H1 (cell line): ENCODE results near the gene GREB1L. TPM values are rescaled to one million over a fixed set of nuclear protein-coding genes. Genes with fewer than 3 reads are reported as not detected.

Source experiments
- CTCF ChIA-PET: fragments of 300-600 bp; sonication (Branson Sonifier 250); formaldehyde crosslinking; loops from one replicate; lab custom pipeline; 2021; ENCODE audit not compliant: partially characterized antibody; lab: Charles Lee
- POLR2A ChIA-PET: fragments of 300-600 bp; sonication (Branson Sonifier 250); formaldehyde crosslinking; loops from one replicate; lab custom pipeline; 2021; ENCODE audit warnings: inconsistent platforms; ENCODE audit not compliant: partially characterized antibody; lab: Charles Lee
- DNase-seq, 2 experiments: peaks; one replicate each; pipeline versions ENCODE4 v3.0.0 to v3.0.0-alpha.2; 2010 to 2022; ENCODE audit warnings: low spot score in 2 of 2, low read depth in 1 of 2, mixed read lengths in 1 of 2
- FAIRE-seq: peaks from 2 replicates; lab custom pipeline; 2011; peaks lifted over from hg19 to GRCh38; lab: Jason Lieb, UNC
- H2AFZ ChIP-seq: 2 replicates; pipeline ENCODE4 v1.8.1; 2012; ENCODE audit warnings: low read length, inconsistent platforms
- H2AK5ac ChIP-seq: 2 replicates; pipeline ENCODE4 v1.6.1; 2013; ENCODE audit warnings: low read depth, low read length
- H2BK120ac ChIP-seq: replicated peaks from 2 replicates; pipeline ENCODE3; 2013; ENCODE audit warnings: low read depth, low read length, inconsistent platforms
- H2BK12ac ChIP-seq: 2 replicates; pipeline ENCODE4 v1.6.1; 2013; ENCODE audit warnings: low read depth, low read length
- H2BK15ac ChIP-seq: 2 replicates; pipeline ENCODE4 v1.6.1; 2013; ENCODE audit warnings: low read length
- H2BK20ac ChIP-seq: 2 replicates; pipeline ENCODE4 v1.6.1; 2013; ENCODE audit warnings: low read length
- H2BK5ac ChIP-seq: 2 replicates; pipeline ENCODE4 v1.6.1; 2013; ENCODE audit warnings: low read depth, low read length
- H3K14ac ChIP-seq: 2 replicates; pipeline ENCODE4 v1.6.1; 2013; ENCODE audit warnings: inconsistent platforms; ENCODE audit not compliant: insufficient read length
- H3K18ac ChIP-seq: 2 replicates; pipeline ENCODE4 v1.6.1; 2013; ENCODE audit warnings: low read length; ENCODE audit errors: extremely low read depth
- H3K23ac ChIP-seq: 2 replicates; pipeline ENCODE4 v1.6.1; 2013; ENCODE audit warnings: inconsistent platforms; ENCODE audit not compliant: insufficient read length
- H3K23me2 ChIP-seq: 2 replicates; pipeline ENCODE4 v1.6.1; 2013; ENCODE audit warnings: low read depth, low read length
- H3K27ac ChIP-seq: 2 replicates; pipeline ENCODE4 v1.6.1; 2011; ENCODE audit warnings: low read depth, low read length, inconsistent platforms
- H3K27me3 ChIP-seq, 4 experiments: replicated peaks in 1 of 4; 1 replicate in 1 of 4; 2 replicates in 3 of 4; pipeline versions ENCODE4 v1.6.1 to v1.8.1; 2011 to 2013; ENCODE audit warnings: low read length in 3 of 4, mild to moderate bottlenecking in 3 of 4, inconsistent platforms in 2 of 4, mixed read lengths in 2 of 4, moderate library complexity in 1 of 4; ENCODE audit not compliant: control insufficient read depth in 3 of 4, insufficient read depth in 3 of 4; ENCODE audit errors: extremely low read depth in 1 of 4
- H3K36me3 ChIP-seq, 4 experiments: 2 replicates each; pipeline versions ENCODE4 v1.6.1 to v1.8.1; 2011 to 2013; ENCODE audit warnings: mild to moderate bottlenecking in 4 of 4, low read length in 3 of 4, moderate library complexity in 2 of 4, control low read depth in 1 of 4, inconsistent platforms in 1 of 4; ENCODE audit not compliant: insufficient read depth in 4 of 4, control insufficient read depth in 2 of 4
- H3K4ac ChIP-seq: replicated peaks from 2 replicates; pipeline ENCODE3; 2013; ENCODE audit warnings: low read length, low read depth, mixed read lengths, inconsistent platforms; ENCODE audit not compliant: insufficient read length
- H3K4me1 ChIP-seq, 4 experiments: replicated peaks in 1 of 4; 1 replicate in 1 of 4; 2 replicates in 3 of 4; pipeline versions ENCODE4 v1.6.1 to v1.8.1; 2011 to 2013; ENCODE audit warnings: low read length in 3 of 4, inconsistent platforms in 2 of 4, mixed read lengths in 1 of 4; ENCODE audit not compliant: insufficient read depth in 4 of 4, control insufficient read depth in 3 of 4
- H3K4me2 ChIP-seq, 2 experiments: 2 replicates each; pipeline versions ENCODE4 v1.6.1 to v1.8.1; 2011 to 2013; ENCODE audit warnings: low read depth in 2 of 2, low read length in 2 of 2, control low read depth in 1 of 2, inconsistent platforms in 1 of 2, mild to moderate bottlenecking in 1 of 2; ENCODE audit not compliant: insufficient read depth in 1 of 2
- H3K4me3 ChIP-seq, 4 experiments: fragments of 200-600, 300-600 bp in 1 of 4; sonication (generic), shearing (Covaris generic), sonication (Bioruptor Twin) in 1 of 4; 2 replicates each; pipeline versions ENCODE4 v1.5.1 to v1.8.1; 2011 to 2016; ENCODE audit warnings: low read length in 4 of 4, low read depth in 3 of 4, control low read depth in 2 of 4, inconsistent platforms in 2 of 4, mild to moderate bottlenecking in 2 of 4, mixed read lengths in 1 of 4, moderate library complexity in 1 of 4; ENCODE audit not compliant: insufficient read depth in 2 of 4; ENCODE audit errors: extremely low read depth in 1 of 4
- H3K56ac ChIP-seq: replicated peaks from 2 replicates; pipeline ENCODE3; 2013; ENCODE audit warnings: low read depth, mild to moderate bottlenecking, mixed read lengths, low read length, inconsistent platforms; ENCODE audit not compliant: insufficient read length
- H3K79me1 ChIP-seq: 2 replicates; pipeline ENCODE4 v1.6.1; 2013; ENCODE audit warnings: low read depth, low read length, control low read depth
- H3K79me2 ChIP-seq, 2 experiments: 2 replicates each; pipeline versions ENCODE4 v1.6.1 to v1.8.1; 2012 to 2013; ENCODE audit warnings: low read length in 2 of 2, mild to moderate bottlenecking in 2 of 2, inconsistent platforms in 1 of 2; ENCODE audit not compliant: insufficient read depth in 2 of 2, control insufficient read depth in 1 of 2
- H3K9ac ChIP-seq, 4 experiments: replicated peaks in 1 of 4; 1 replicate in 1 of 4; 2 replicates in 3 of 4; pipeline versions ENCODE4 v1.6.1 to v1.8.1; 2011 to 2013; ENCODE audit warnings: low read depth in 3 of 4, low read length in 3 of 4, control low read depth in 2 of 4, mild to moderate bottlenecking in 2 of 4, moderate library complexity in 2 of 4, inconsistent platforms in 1 of 4; ENCODE audit errors: extremely low read depth in 1 of 4
- H3K9me3 ChIP-seq, 2 experiments: 2 replicates each; pipeline versions ENCODE4 v1.6.1 to v1.8.1; 2012 to 2013; ENCODE audit warnings: mild to moderate bottlenecking in 2 of 2, moderate library complexity in 2 of 2, control low read depth in 1 of 2, inconsistent platforms in 1 of 2, low read depth in 1 of 2, low read length in 1 of 2, mixed read lengths in 1 of 2; ENCODE audit not compliant: insufficient read depth in 2 of 2
- H4K20me1 ChIP-seq, 2 experiments: replicated peaks in 1 of 2; 2 replicates each; pipeline versions ENCODE3 to v1.8.1; 2011 to 2013; ENCODE audit warnings: inconsistent platforms in 2 of 2, low read length in 2 of 2, mild to moderate bottlenecking in 1 of 2; ENCODE audit not compliant: insufficient read depth in 2 of 2, control insufficient read depth in 1 of 2
- H4K5ac ChIP-seq: 2 replicates; pipeline ENCODE4 v1.6.1; 2013; ENCODE audit warnings: low read length, low read depth, mixed read lengths, inconsistent platforms; ENCODE audit not compliant: insufficient read length
- H4K8ac ChIP-seq: 2 replicates; pipeline ENCODE4 v1.8.0; 2013; ENCODE audit warnings: mild to moderate bottlenecking, moderate library complexity, low read length, inconsistent platforms; ENCODE audit not compliant: insufficient read depth; ENCODE audit errors: extremely low read depth
- H4K91ac ChIP-seq: replicated peaks from 2 replicates; pipeline ENCODE3; 2013; ENCODE audit warnings: low read length, mixed read lengths, inconsistent platforms; ENCODE audit not compliant: insufficient read length
- ASH2L ChIP-seq: fragments of 200-600, 300-600 bp; sonication (generic); IDR thresholded peaks from one replicate; pipeline ENCODE4 v1.7.1; 2017; ENCODE audit warnings: low read length
- CEBPB ChIP-seq: IDR thresholded peaks from 2 replicates; pipeline ENCODE4 v1.6.1; 2012; ENCODE audit warnings: low read depth, low read length
- CREB1 ChIP-seq: IDR thresholded peaks from 2 replicates; pipeline ENCODE4 v1.6.1; 2012; ENCODE audit warnings: inconsistent platforms
- GABPA ChIP-seq: IDR thresholded peaks from 2 replicates; pipeline ENCODE4 v1.6.1; 2011; ENCODE audit warnings: mild to moderate bottlenecking, low read length, moderate library complexity, borderline replicate concordance; ENCODE audit not compliant: insufficient read depth
- JUN ChIP-seq: IDR thresholded peaks from 2 replicates; pipeline ENCODE4 v1.6.1; 2011; ENCODE audit warnings: low read depth, mild to moderate bottlenecking, improper control_type of control experiment, low read length
- KDM5A ChIP-seq: fragments of 200-600 bp; IDR thresholded peaks from 2 replicates; pipeline ENCODE4 v1.7.1; 2012; ENCODE audit warnings: mild to moderate bottlenecking, low read length, inconsistent platforms, mixed read lengths
- NRF1 ChIP-seq: IDR thresholded peaks from 2 replicates; pipeline ENCODE4 v1.6.1; 2011; ENCODE audit warnings: mild to moderate bottlenecking, low read depth, low read length, improper control_type of control experiment
- POLR2AphosphoS5 ChIP-seq: IDR thresholded peaks from 2 replicates; pipeline ENCODE4 v1.6.1; 2011; ENCODE audit warnings: low read depth, low read length
- POU5F1 ChIP-seq: IDR thresholded peaks from 2 replicates; pipeline ENCODE4 v1.6.1; 2011; ENCODE audit warnings: low read depth, mild to moderate bottlenecking, low read length, moderate library complexity
- SAP30 ChIP-seq: fragments of 300-600 bp; sonication (generic); IDR thresholded peaks from 2 replicates; pipeline ENCODE4 v1.7.1; 2012; ENCODE audit warnings: low read length, moderate library complexity, mild to moderate bottlenecking, inconsistent platforms; ENCODE audit not compliant: insufficient read depth, insufficient replicate concordance
- SIN3A ChIP-seq, 2 experiments: IDR thresholded peaks in 1 of 2; conservative IDR thresholded peaks in 1 of 2; 2 replicates each; pipeline ENCODE4 v1.6.1; 2011 to 2012; ENCODE audit warnings: low read length in 2 of 2, improper control_type of control experiment in 1 of 2, low read depth in 1 of 2, mild to moderate bottlenecking in 1 of 2
- TAF7 ChIP-seq: optimal IDR thresholded peaks from 2 replicates; pipeline ENCODE3; 2011; ENCODE audit warnings: low read depth, mild to moderate bottlenecking, inconsistent platforms, low read length, moderate library complexity, borderline replicate concordance
- TBP ChIP-seq: IDR thresholded peaks from 2 replicates; pipeline ENCODE4 v1.6.1; 2011; ENCODE audit warnings: low read depth, low read length, improper control_type of control experiment
- WGBS, 2 experiments: shearing (Covaris generic) in 1 of 2; methylation state at CpG; one replicate each; pipeline versions ENCODE4 v1.1.6 to v1.1.7; 2013 to 2015; ENCODE audit warnings: low lambda C conversion rate in 2 of 2, mixed read lengths in 2 of 2, inconsistent platforms in 1 of 2, low coverage in 1 of 2, missing lambda C conversion rate in 1 of 2; ENCODE audit not compliant: insufficient replicate concordance in 2 of 2, insufficient coverage in 1 of 2, insufficient read length in 1 of 2; ENCODE audit errors: extremely low coverage in 1 of 2, missing lambda C conversion rate in 1 of 2; 5-methylcytosine and 5-hydroxymethylcytosine counted together
- polyA plus RNA-seq, 7 experiments: library from polyadenylated mRNA; depleted of rRNA in 3 of 7; stranded (reverse) in 5 of 7; unstranded in 2 of 7; fragments of >200 nt in 5 of 7; fragments of 200-250 nt in 2 of 7; gene quantifications; 1 replicate in 5 of 7; 2 replicates in 1 of 7; 4 replicates in 1 of 7; pipeline versions ENCODE4 v1.2.1 to v1.2.3, GENCODE V29; 2011 to 2013; ENCODE audit warnings: missing spikeins in 2 of 7, mixed read lengths in 2 of 7
- total RNA-seq: library from RNA; stranded (reverse); fragmentation: NEBNext Ultra II Directional; extraction: Animal tissue kit (Norgen Biotek cat#: 25700); gene quantifications from 2 replicates; pipeline ENCODE4 v1.2.1, GENCODE V29; 2021
- TF ChIP-seq, protein P1 (sequence below): IDR thresholded peaks from 2 replicates; pipeline ENCODE4 v1.6.1; 2012; ENCODE audit warnings: low read length, inconsistent platforms

GREB1L gene
- total and polyA plus RNA-seq, 2 of the 8 experiments (the other 6 are each of a cell fraction or from before 2014, with no cell fraction given), result 0.34 to 1.6 TPM

DNA sequence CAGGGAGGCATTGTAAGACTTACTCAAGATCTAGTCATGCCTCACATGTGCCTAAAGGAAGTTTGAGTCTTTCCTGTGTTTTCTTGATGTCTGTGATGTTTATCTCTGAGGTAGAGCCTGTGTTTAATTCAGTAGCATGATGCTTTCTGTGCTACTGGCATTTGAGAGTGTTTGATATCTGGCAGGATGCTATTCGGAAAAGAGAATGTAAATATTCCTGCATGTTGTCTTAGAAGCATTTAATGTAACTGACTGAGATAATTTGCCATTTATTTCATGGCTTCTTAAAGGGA lies 58.8 kb downstream of the GREB1L start:
- no peaks in the 10 kb centered on the region for H3K23me2 ChIP-seq
- H2BK5ac ChIP-seq, result no peak overlapping the region
- H4K91ac ChIP-seq, result no peak overlapping the region
- no peaks in the 10 kb centered on the region for H3K36me3 ChIP-seq
- H2AK5ac ChIP-seq, result no peak overlapping the region
- H3K14ac ChIP-seq, result no peak overlapping the region
- H3K27ac ChIP-seq, result no peak overlapping the region
- H2BK20ac ChIP-seq, result no peak overlapping the region
- H3K79me2 ChIP-seq, result no peaks in the 10 kb centered on the region
- no peak overlapping the region for H2BK120ac ChIP-seq
- H4K5ac ChIP-seq, result no peak overlapping the region
- 100% methylated on average over 1 of the region's 1 CpG; no CpG with 5 or more reads in 1 of the 2 experiments for WGBS, 2 experiments
- no peaks in the 10 kb centered on the region for H3K9me3 ChIP-seq
- no peaks in the 10 kb centered on the region; a peak in 1 of 7 replicates for H3K27me3 ChIP-seq
- H3K18ac ChIP-seq, result no peak overlapping the region
- no peak overlapping the region for H2BK15ac ChIP-seq
- CTCF ChIA-PET, result interaction anchor here (2.1 kb wide), 1 partner anchor 15 kb away, joined by 8 read pairs; no protein-coding TSS in a partner anchor
- peaks cover 0 to 11% (median 2%) of the 10 kb centered on the region in 4 experiments; a peak in 1 of 7 replicates for H3K4me1 ChIP-seq
- no peak overlapping the region for H4K8ac ChIP-seq
- H2AFZ ChIP-seq, result no peak overlapping the region
- H3K79me1 ChIP-seq, result no peaks in the 10 kb centered on the region
- no peak for DNase-seq
- no peak overlapping the region for H3K23ac ChIP-seq
- POLR2A ChIA-PET, result no interaction called here
- no peak for FAIRE-seq
- no peak overlapping the region for H3K9ac ChIP-seq
- no peaks in the 10 kb centered on the region for H4K20me1 ChIP-seq
- H3K56ac ChIP-seq, result no peak overlapping the region
- no peak overlapping the region; a peak in 1 of 4 replicates for H3K4me2 ChIP-seq
- no peak overlapping the region for H2BK12ac ChIP-seq
- H3K4me3 ChIP-seq, result no peak overlapping the region
- H3K4ac ChIP-seq, result no peak overlapping the region
- TF ChIP-seq JUN (no peak), TAF7 (no peak), POLR2AphosphoS5 (no peak), KDM5A (no peak), POU5F1 (no peak), ASH2L (no peak), CREB1 (no peak), SIN3A (conservative IDR thresholded peaks at IDR 0.05 in 1 of 2, IDR thresholded peaks at IDR 0.05 in 1 of 2; ENCODE audit: low read depth in 1 of 2, low read length in 2 of 2) (no peak), CEBPB (no peak), TBP (no peak), SAP30 (no peak), GABPA (no peak), NRF1 (no peak)
- TF ChIP-seq, protein P1, sequence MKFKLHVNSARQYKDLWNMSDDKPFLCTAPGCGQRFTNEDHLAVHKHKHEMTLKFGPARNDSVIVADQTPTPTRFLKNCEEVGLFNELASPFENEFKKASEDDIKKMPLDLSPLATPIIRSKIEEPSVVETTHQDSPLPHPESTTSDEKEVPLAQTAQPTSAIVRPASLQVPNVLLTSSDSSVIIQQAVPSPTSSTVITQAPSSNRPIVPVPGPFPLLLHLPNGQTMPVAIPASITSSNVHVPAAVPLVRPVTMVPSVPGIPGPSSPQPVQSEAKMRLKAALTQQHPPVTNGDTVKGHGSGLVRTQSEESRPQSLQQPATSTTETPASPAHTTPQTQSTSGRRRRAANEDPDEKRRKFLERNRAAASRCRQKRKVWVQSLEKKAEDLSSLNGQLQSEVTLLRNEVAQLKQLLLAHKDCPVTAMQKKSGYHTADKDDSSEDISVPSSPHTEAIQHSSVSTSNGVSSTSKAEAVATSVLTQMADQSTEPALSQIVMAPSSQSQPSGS, result no peak
